IMR-90 (cell line): ENCODE measurements around the gene KLHL29.

Experiments
- BHLHE40 ChIP-seq: fragments of 150-350 bp; IDR thresholded peaks from 2 replicates; pipeline ENCODE4 v1.6.1; 2016; ENCODE audit warnings: mild to moderate bottlenecking, low read depth, low read length
- CTCF ChIP-seq: conservative IDR thresholded peaks from 2 replicates; pipeline ENCODE4 v1.5.1; 2012; ENCODE audit warnings: mild to moderate bottlenecking, low read depth, low read length, improper control_type of control experiment
- ELK1 ChIP-seq: fragments of 150-350 bp; IDR thresholded peaks from 2 replicates; pipeline ENCODE4 v1.6.1; 2016; ENCODE audit warnings: low read depth, mild to moderate bottlenecking, low read length, moderate library complexity, borderline replicate concordance
- MXI1 ChIP-seq: IDR thresholded peaks from 2 replicates; pipeline ENCODE4 v1.6.1; 2012; ENCODE audit warnings: low read depth, mild to moderate bottlenecking, low read length, moderate library complexity, borderline replicate concordance
- POLR2A ChIP-seq: IDR thresholded peaks from 2 replicates; pipeline ENCODE4 v1.6.1; 2012; ENCODE audit warnings: mild to moderate bottlenecking, low read depth, low read length
- RAD21 ChIP-seq: IDR thresholded peaks from 2 replicates; pipeline ENCODE4 v1.6.1; 2012; ENCODE audit warnings: low read length, improper control_type of control experiment
- SMC3 ChIP-seq: fragments of 150-350 bp; IDR thresholded peaks from 2 replicates; pipeline ENCODE4 v1.6.1; 2016; ENCODE audit warnings: low read depth, mild to moderate bottlenecking, antibody characterized with exemption, low read length, moderate library complexity
- USF2 ChIP-seq: fragments of 150-350 bp; IDR thresholded peaks from 2 replicates; pipeline ENCODE4 v1.6.1; 2017; ENCODE audit warnings: mild to moderate bottlenecking, antibody characterized with exemption, low read length, low read depth

- TF ChIP-seq USF2 (no peak), CTCF (no peak), BHLHE40 (no peak), RAD21 (no peak), ELK1 (no peak), MXI1 (no peak), POLR2A (no peak), SMC3 (no peak)
Observed at GRCh38 chr2:23423873-23424680, 39.1 kb downstream of the KLHL29 start.
